Esophagus (tissue), 2 donors: ENCODE results near the gene PISD. TPM values are rescaled to one million over a fixed set of nuclear protein-coding genes. Genes with fewer than 3 reads are reported as not detected.

Experiments
- H3K27ac ChIP-seq, 2 donors: one replicate each; pipeline ENCODE4 v1.5.1; 2013; ENCODE audit warnings: low read depth in 2 of 2, mild to moderate bottlenecking in 2 of 2, inconsistent platforms in 1 of 2, low read length in 1 of 2, moderate library complexity in 1 of 2
- H3K27me3 ChIP-seq, 2 donors: one replicate each; pipeline ENCODE4 v1.6.1; 2013; ENCODE audit warnings: low read length in 2 of 2, control low read depth in 1 of 2, mild to moderate bottlenecking in 1 of 2; ENCODE audit not compliant: insufficient read depth in 2 of 2, control insufficient read depth in 1 of 2
- H3K36me3 ChIP-seq, 2 donors: one replicate each; pipeline ENCODE4 v1.6.1; 2013; ENCODE audit warnings: low read length in 1 of 2; ENCODE audit not compliant: control insufficient read depth in 2 of 2, insufficient read depth in 2 of 2
- H3K4me1 ChIP-seq, 2 donors: one replicate each; pipeline ENCODE4 v1.6.1; 2013; ENCODE audit warnings: low read length in 1 of 2; ENCODE audit not compliant: control insufficient read depth in 2 of 2, insufficient read depth in 2 of 2
- H3K4me3 ChIP-seq, 2 donors: one replicate each; pipeline ENCODE4 v1.5.1; 2013; ENCODE audit warnings: low read length in 2 of 2, mild to moderate bottlenecking in 2 of 2, low read depth in 1 of 2, moderate library complexity in 1 of 2
- H3K9me3 ChIP-seq, 2 donors: one replicate each; pipeline ENCODE4 v1.6.1; 2013; ENCODE audit warnings: mild to moderate bottlenecking in 2 of 2, low read depth in 1 of 2, low read length in 1 of 2, moderate library complexity in 1 of 2; ENCODE audit not compliant: control insufficient read depth in 2 of 2, insufficient read depth in 1 of 2
- WGBS, 2 donors: extraction: QIAGEN DNeasy Blood & Tissue Kit; methylation state at CpG; one replicate each; pipeline ENCODE4 v1.1.7; 2013; 5-methylcytosine and 5-hydroxymethylcytosine counted together
- polyA plus RNA-seq, 2 donors: library from polyadenylated mRNA; stranded (reverse); fragments of 200-250 nt; gene quantifications; one replicate each; pipeline ENCODE4 v1.2.3, GENCODE V29; 2013
- donor health status: healthy with polysubstance abuse.
- donor health status: Bipolar disorder and iron deficiency.

PISD gene
- polyA plus RNA-seq, 2 donors: 24.7 to 30.4 TPM

DNA sequence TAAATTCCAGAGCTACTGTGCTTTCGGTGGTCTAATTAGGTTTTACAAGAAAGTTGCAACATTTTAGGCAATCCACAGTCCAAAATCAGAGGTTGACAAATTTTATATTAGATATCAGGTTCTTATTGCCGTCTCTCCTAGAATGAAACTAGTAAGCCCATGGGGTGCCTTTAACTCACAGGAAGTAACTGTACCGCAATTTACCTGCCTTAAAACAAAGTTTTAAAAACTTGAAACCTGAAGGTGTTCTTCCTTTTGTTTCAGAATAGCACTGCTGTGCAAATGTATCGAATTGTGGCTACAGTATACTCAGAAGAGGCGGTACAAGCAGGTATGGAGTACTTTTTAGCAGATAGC lies 77.2 kb downstream of the PISD start:
- WGBS, 2 donors: 85 to 92% methylated on average over 5 of the region's 5 CpGs
- Histone ChIP-seq H3K4me1 (no peaks in the 10 kb centered on the region), H3K4me3 (no peak overlapping the region), H3K36me3 (peaks cover 4 to 22% of the 10 kb centered on the region in 2 donors), H3K27me3 (no peaks in the 10 kb centered on the region), H3K9me3 (peaks cover 0 to 2% of the 10 kb centered on the region in 2 donors), H3K27ac (no peak overlapping the region)

DNA sequence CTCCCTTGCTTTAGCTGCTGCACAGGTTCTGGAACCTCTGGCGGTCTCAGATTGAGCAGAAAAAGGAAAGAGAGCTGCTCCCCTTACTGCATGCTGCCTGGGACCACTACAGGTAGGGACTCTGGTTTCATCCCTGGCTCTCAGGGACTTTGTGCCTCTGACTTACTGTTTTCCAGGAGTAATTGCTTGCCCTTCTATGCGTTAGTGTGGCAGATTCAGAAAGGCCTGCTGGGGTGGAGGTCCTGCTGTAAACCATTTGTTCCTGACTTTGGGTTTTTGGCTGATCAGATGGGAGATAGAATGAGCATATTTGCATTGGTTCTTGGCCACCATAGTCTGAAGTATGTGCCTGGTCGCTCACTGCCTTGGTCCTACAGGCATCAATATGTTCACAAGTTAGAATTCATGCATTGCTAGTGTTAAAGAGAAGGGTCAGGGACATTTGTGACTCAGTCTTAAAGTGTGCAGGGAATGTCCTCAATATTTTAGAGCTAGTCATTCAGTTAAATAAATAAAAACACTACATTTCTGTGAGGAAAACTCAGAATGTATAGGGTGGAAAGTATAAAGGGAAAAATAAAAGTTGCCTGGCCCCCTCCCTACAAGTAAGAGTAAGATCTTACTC lies 78.0 kb downstream of the PISD start:
- 91 to 94% methylated on average over 3 of the region's 3 CpGs for WGBS, 2 donors
- Histone ChIP-seq H3K27me3 (no peaks in the 10 kb centered on the region), H3K27ac (no peak overlapping the region), H3K4me3 (no peak overlapping the region), H3K4me1 (no peaks in the 10 kb centered on the region), H3K36me3 (peaks cover 4 to 19% of the 10 kb centered on the region in 2 donors), H3K9me3 (peaks cover 0 to 2% of the 10 kb centered on the region in 2 donors)

DNA sequence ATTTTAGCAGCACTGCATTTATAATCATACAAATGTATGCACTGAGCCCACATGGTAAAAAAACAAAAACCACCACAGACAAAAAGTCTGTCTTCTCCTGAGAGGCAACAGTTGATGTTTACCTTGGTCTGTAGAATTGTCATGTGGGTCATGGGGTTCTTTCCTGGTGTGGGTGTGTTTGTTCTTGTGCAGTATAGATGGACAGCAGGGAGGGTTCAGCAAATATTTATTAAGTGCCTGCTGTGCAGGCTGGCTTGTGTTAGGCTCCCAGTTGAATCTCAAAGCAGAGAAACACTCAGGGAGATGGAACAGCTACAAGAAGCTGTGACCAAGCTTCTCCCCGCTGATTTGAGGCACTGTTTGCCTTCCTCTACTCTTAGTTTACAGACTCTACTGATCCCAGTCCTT lies 82.2 kb downstream of the PISD start:
- H3K27ac ChIP-seq: no peak overlapping the region
- no peaks in the 10 kb centered on the region for H3K4me1 ChIP-seq
- H3K27me3 ChIP-seq: no peaks in the 10 kb centered on the region
- 60 to 68% methylated on average over 1 of the region's 1 CpG for WGBS, 2 donors
- H3K9me3 ChIP-seq: no peaks in the 10 kb centered on the region
- peaks cover 5 to 12% of the 10 kb centered on the region in 2 donors for H3K36me3 ChIP-seq
- no peak overlapping the region for H3K4me3 ChIP-seq

GRCh38 chr22:31578171-31578570 lies 83.8 kb downstream of the PISD start:
- Histone ChIP-seq H3K36me3 (peaks cover 5 to 8% of the 10 kb centered on the region in 2 donors), H3K27me3 (no peaks in the 10 kb centered on the region), H3K9me3 (no peaks in the 10 kb centered on the region), H3K27ac (no peak overlapping the region), H3K4me3 (no peak overlapping the region), H3K4me1 (no peaks in the 10 kb centered on the region)
- WGBS, 2 donors: 90 to 93% methylated on average over 5 of the region's 5 CpGs

DNA sequence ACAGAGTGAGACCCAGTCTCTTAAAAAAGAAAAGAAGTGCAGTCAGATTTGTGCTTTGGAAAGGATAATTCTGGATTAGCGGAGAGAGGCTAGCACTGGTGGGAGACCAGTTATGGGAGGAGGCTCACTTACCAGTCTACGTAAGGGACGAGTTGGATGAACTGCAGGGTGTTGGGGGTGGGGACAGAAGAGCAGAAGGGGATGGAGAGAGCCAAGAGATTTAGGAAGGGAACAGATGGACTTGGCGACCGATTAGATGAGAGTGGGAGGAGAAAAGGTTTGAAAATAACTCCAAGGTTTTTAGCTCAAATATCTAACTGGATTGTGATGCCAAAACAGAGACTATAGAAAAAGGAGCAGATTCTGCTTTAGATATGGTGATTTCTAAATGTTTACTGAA lies 84.3 kb downstream of the PISD start:
- H3K36me3 ChIP-seq: peaks cover 5 to 8% of the 10 kb centered on the region in 2 donors
- H3K4me1 ChIP-seq: no peaks in the 10 kb centered on the region
- H3K27ac ChIP-seq: no peak overlapping the region
- H3K9me3 ChIP-seq: no peaks in the 10 kb centered on the region
- WGBS, 2 donors: 80 to 87% methylated on average over 5 of the region's 5 CpGs
- H3K4me3 ChIP-seq: no peak overlapping the region
- H3K27me3 ChIP-seq: no peaks in the 10 kb centered on the region

GRCh38 chr22:31575190-31575589 lies 86.8 kb downstream of the PISD start:
- 92 to 94% methylated on average over 8 of the region's 8 CpGs for WGBS, 2 donors
- no peaks in the 10 kb centered on the region for H3K9me3 ChIP-seq
- H3K4me3 ChIP-seq: no peak overlapping the region
- H3K27ac ChIP-seq: no peak overlapping the region
- H3K36me3 ChIP-seq: peaks cover 5 to 8% of the 10 kb centered on the region in 2 donors
- H3K27me3 ChIP-seq: no peaks in the 10 kb centered on the region
- no peaks in the 10 kb centered on the region for H3K4me1 ChIP-seq

GRCh38 chr22:31574055-31574670 lies 87.9 kb downstream of the PISD start:
- WGBS, 2 donors: 86 to 89% methylated on average over 3 of the region's 3 CpGs
- no peak overlapping the region for H3K27ac ChIP-seq
- no peaks in the 10 kb centered on the region for H3K27me3 ChIP-seq
- H3K4me3 ChIP-seq: no peak overlapping the region
- H3K4me1 ChIP-seq: no peaks in the 10 kb centered on the region
- H3K9me3 ChIP-seq: no peaks in the 10 kb centered on the region
- H3K36me3 ChIP-seq: peaks cover 5 to 8% of the 10 kb centered on the region in 2 donors

- H3K4me3 ChIP-seq: no peak overlapping the region
- H3K36me3 ChIP-seq: peaks cover under 1 to 2% of the 10 kb centered on the region in 2 donors
- 89 to 93% methylated on average over 5 of the region's 5 CpGs for WGBS, 2 donors
- no peaks in the 10 kb centered on the region for H3K4me1 ChIP-seq
- H3K27ac ChIP-seq: no peak overlapping the region
- H3K9me3 ChIP-seq: no peaks in the 10 kb centered on the region
- no peaks in the 10 kb centered on the region for H3K27me3 ChIP-seq
Measured at GRCh38 chr22:31572939-31573338, 89.1 kb downstream of the PISD start.

DNA sequence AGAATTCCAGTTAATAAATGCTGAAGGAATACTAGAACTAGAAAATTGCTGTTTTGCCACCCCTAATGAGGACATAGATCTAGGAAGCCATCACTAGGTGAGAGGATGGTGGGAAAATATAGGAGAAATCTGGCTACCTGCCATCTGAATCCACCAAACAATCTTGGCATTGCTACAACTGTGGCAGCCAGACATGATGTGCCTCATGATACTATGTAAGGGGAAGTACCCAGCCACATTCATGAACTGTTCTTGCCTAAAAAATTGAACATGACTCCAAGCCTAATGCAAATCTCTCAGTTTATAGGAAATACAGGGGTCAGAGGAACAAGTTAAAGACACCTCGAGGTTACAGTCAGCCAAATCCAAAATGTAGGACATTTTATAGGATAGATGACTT lies 92.9 kb downstream of the PISD start:
- 75 to 86% methylated on average over 1 of the region's 1 CpG for WGBS, 2 donors
- H3K9me3 ChIP-seq: no peaks in the 10 kb centered on the region

More for the DNA sequence above, 92.9 kb downstream of the PISD start:
- no peaks in the 10 kb centered on the region for H3K27me3 ChIP-seq
- no peaks in the 10 kb centered on the region for H3K36me3 ChIP-seq
- H3K27ac ChIP-seq: no peak overlapping the region
- no peaks in the 10 kb centered on the region for H3K4me1 ChIP-seq
- H3K4me3 ChIP-seq: no peak overlapping the region
